Fibroblast of skin of left biceps (primary cell): Measurements from ENCODE around the gene SGF29.
"Not testable (repeated sequence)": the region's sequence is repeated elsewhere in the genome, so short reads cannot be mapped to it uniquely, and the experiment has no call there.

Experiments
- DNase-seq, 2 experiments: peaks; one replicate each; pipeline ENCODE4 v3.0.0-alpha.2; 2013; ENCODE audit warnings: low read depth in 2 of 2

SGF29 gene

DNA sequence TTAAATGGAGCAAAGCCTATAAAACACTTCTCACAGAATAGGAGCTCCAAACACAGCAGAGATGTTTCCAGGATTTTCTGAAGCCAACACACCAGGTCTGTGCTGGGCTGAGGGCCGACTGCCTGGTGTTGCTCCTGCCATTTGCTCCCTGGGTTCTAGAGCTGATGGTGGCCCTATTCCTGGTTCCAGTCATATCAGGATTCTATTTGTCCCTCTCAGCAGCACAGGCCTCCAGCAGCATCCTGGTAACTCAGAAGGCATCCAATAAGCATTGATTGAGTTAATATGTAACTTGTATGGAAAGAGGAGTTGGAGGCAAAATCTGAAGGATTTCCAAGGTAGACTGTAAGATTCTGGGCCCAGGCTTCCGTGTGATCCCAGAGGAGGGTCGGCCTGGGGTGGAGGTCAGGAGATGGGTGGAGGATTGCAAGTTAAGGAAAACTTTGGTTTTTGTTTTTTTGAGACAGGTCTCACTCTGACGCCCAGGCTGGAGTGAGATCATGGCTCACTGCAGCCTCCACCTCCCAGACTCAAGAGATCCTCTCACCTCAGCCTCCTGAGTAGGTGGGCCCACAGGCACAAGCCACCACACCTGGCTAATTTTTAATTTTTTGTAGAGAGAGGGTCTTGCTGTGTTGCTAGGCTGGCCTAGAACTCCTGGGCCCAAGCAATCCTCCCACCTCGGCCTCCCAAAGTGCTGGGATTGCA lies 20.6 kb upstream of the SGF29 start:
- no peak for DNase-seq

DNA sequence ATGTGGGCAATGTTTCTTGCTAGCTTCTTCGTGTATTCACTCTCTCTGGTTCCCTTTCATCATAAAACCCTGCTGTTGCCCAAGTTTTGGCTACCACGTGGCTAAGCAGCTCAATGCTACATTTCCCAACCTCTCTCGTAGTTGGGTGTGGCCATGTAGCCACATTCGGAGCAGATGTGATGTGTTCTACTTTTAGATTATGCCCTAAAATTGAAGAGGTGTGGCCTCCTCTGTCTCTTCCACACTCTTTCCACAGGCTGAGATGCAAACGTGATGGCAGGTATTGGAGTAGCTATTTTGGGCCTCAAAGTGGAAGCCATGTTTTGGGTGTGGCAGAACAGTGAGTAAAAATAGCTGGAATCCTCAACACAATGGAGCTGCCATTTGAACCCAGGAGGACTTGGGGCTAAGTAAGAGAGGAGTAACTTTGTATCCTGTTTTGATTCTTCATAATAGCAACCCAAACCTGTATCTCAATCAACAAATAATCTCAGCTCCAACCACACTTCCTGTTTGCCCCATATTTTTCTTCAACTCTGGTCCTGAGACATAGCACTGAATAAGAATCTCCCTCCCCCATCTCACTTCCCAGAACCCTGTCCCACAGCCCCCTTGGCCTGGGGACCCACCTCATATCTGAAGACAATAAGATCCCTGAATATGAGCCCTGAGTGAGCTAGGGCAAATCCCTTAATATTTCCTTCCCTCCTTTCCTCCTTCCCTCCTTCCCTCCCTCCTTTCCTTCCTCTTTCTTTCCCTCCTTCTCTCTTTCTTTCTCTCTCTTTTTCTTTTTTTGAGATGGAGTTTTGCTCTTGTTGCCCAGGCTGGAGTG lies 19.0 kb upstream of the SGF29 start:
- peak in 1 of 2 experiments; percentile 9 for DNase-seq

DNA sequence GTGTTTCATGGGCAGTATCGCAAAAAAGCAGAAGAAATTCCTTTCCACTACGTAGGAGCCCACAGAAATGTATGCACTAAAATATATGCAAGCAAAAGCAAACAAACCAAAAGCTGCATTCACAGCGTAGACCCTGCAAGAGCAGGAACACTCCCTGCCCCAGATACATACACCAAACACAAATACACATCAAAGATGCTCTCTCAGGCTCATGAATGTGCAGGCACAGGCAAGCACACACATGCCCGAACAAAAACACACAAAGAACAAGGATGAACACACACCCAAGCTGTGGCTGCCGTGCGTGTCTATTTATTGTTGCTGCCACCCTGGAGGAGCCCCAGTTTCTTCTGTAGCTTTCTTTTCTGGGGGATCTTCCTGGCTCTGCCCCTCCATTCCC lies 16.6 kb upstream of the SGF29 start:
- DNase-seq = no peak

DNA sequence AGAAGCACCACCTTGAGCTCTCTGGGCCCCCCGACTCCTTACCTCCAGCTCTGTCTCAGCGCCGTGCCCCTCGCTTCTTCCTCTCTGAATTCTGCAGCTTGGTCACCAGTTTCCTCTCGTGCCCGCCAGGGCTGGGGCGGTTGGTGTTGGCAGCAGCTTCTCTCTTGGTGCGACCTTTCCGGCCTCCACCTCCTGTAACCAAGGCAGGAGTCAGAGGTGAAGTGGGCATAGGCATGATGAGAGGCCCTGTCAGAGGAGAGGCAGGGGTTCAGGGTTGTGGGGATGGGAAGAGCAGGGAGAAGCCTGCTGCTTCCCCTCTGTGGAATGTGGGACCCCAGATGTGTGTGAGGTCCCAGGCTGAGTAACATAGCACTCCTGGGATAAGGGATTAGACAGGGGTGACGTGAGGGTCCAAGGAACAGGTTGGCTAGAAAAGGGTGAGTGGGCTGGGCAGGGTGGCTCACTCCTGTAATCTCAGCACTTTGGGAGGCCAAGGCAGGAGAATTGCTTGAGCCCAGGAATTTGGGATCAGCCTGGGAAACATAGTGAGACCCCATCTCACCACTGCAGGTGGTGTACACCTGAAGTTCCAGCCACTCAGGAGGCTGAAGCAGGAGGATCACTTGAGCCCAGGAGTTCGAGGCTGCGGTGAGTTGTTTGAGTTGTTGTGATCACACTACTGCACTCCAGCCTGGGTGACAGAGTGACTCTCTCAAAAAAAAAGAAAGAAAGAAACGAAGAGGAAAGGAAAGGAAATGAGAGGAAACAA lies 15.6 kb upstream of the SGF29 start:
- DNase-seq = no peak

DNA sequence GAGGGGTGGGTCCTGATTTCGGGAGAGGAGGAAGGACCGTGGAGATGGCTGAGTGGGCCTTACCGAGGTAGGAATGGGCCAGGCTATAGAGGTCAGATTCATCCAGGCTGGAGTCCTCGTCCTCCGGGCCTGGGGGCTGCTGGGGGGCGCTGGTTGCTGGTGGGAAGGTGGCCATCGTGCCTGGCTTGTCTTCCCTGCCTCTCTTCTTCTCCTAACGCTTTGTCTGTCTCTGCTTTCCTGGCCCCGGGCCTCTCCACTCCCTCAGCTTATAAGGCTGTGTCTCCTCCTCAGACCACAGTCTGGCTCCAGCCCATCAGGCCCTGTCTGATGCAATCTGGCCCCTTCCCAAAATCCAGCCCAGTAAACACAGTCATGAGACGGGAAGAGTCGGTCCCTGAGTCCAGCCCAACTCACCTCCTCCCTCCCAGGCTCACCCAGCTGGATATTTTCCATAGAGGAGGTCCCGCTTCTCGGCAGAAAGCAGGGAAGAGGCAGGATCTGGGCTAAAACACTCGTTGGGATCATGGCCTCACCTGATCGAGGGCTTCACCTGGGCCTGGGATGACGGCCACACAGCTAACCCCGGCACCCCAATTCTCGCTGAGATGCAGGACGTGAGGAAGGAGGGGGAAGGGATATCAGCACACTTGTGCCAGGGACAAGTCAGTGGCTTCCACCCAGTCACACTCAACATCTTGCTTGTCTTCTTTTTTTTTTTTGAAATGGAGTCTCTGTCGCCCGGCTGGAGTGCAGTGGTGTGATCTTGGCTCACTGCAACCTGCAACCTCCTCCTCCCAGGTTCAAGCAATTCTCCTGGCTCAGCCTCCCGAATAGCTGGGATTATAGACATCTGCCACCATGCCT lies 14.8 kb upstream of the SGF29 start, which contains the start of gene NUPR1:
Gene NUPR1 (minus strand): TSS at position 242 of the 864 bp plus-strand sequence. CDS start 67 bp downstream, at position 175.
- peak; percentile 96 for DNase-seq

DNA sequence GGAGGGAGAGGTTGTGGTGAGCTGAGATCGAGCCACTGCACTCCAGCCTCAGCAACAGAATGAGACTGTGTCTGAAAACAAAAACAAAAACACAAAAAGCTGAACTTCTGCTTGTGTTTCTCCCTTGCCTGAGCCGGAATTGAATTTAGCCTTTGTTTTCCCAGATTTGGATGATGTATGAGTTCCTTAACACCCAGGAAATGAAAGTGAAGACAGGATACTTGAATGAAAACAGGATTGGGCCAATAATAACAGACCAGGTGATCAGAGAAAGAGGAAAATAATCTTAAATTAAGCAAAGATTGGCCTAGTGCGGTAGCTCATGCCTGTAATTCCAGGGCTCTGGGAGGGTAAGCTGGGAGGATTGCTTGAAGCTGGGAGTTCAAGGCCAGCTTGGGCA lies 13.4 kb upstream of the SGF29 start:
- DNase-seq = no peak

DNA sequence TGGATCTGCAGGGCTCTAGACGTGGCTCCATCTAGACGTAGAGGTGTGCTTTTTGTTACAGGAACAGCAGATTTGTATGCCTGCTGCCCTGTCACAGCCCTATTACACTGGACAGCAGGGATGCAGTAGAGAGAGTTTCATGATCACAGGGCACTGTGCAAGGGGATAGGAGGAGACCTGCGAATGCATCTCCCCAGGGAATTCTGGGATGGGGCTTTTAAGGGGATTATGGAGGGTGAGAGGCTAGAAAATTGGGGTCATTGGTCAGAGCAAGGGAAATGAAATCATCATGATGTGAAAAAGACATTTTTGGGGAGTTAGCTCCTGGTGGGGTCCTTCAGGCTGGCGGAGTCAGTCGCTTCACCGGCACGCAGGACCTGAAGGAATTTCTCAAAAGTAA lies 11.1 kb upstream of the SGF29 start:
- no peak for DNase-seq

DNA sequence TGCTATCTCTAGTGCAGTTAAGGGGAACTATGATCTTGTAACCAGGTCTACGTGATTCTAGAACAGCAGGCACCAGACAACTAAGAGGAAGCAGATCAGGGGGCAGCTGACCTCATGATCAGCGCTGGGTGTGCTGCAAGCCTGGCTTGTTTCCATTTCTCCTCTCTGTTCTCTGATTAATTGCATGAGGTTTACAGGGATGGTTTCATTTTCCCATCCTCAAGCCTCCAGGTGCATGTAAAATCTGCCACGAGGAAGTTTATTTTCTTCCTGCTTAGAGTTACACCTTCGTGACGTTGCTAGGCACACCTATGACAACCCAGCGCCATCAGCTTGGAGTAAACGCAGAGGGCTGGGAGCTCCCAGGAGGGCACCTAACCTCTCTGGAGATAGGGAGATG lies 10.6 kb upstream of the SGF29 start:
- DNase-seq = no peak

DNA sequence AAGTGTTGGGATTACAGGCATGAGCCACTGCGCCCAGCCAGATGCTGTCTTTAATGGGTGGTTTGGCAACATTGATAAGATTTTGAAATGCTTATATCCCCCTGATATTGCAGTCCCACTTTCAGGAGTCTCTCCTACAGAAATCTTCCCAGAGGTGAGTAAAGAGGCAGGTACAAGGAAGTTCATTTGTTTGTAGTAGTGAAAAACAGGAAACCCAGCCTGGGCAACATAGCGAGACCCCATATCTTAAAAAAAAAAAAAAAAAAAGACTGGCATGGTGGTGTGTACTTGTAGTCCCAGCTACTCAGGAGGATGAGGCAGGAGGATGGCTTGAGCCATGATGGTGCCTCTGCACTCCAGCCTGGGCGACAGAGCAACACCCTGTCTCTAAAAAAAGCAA lies 8.7 kb upstream of the SGF29 start:
- DNase-seq = no peak

DNA sequence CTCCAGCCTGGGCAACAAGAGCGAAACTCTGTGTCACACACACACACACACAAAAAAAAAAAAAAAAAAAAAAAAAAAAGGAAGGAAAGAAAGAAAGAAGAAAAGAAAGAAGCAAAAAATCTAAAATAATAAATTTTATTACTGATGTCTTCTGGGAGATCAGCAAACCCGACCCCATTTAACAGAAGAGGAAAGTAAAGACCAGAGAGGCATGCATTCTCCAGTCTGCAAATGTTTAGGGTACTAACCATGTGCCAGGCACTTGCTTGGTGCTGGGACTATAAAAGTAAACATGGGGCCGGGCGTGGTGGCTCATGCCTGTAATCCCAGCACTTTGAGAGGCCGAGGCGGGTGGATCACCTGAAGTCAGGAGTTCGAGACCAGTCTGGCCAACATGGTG lies 7.8 kb upstream of the SGF29 start:
- DNase-seq = not testable (repeated sequence)

DNA sequence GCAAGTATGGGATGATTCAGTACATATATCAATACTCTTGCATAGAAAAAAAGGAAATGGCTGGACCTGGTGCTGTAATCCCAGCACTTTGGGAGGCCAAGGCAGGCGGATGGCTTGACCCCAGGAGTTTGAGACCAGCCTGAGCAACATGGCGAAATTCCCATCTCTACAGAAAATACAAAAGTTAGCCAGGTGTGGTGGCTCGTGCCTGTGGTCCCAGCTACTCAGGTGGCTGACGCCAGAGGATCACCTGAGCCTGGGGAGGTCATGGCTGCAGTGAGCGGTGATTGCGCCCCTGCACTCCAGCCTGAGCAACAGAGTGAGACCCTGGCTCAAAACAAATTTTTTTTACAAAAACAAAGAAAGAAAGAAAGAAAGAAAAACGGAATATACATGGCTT lies 7.1 kb upstream of the SGF29 start:
- DNase-seq = no peak

DNA sequence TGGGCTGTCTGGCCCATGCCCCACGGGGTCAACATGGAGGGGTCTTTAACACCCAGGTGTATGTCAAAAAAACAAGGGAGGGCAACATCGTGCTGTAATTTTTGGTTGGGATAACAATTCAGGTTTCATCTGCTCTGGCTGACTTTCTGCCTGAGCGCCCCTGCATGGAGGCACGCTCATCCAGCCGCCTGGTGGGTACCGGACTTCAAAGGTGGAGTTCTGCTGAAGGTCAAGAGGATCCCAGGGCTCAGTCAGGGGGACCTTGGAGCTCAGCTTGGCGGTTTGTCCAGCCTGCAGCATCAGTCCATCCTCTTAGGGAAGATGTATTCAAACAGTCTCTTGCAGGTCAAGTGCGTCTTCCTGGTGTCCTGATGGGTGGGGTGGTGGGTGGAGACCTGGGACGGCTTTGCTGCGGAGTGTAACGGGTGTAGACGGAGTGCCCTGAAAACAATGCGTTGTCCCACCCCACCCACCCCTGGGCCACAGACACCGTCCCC lies 5.4 kb upstream of the SGF29 start:
- no peak for DNase-seq

DNA sequence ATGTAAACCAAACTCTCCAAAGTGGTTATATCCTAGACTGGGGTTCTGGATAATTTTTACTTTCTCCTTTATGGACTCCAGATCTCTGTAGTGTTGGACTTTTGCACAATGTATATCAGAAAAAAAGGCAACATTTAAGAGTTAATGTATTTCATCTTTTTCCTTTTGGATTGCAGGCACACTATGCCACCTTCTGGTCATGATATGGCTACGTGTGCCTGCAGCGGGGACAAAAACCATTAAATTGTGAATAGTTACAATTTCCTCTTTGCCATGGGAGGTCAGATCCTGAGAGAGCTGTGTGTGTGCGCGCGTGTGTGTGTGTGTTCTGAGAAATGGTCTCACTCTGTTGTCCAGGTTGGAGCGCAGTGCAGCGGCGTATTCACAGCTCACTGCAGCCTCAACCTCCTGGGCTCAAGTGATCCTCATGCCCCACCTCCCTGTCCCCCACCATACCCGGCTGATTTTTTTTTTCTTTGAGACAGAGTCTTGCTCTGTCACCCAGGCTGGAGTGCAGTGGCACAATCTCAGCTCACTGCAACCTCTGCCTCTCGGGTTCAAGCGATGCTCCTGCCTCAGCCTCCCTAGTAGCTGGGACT lies 4.3 kb upstream of the SGF29 start:
- DNase-seq = no peak

DNA sequence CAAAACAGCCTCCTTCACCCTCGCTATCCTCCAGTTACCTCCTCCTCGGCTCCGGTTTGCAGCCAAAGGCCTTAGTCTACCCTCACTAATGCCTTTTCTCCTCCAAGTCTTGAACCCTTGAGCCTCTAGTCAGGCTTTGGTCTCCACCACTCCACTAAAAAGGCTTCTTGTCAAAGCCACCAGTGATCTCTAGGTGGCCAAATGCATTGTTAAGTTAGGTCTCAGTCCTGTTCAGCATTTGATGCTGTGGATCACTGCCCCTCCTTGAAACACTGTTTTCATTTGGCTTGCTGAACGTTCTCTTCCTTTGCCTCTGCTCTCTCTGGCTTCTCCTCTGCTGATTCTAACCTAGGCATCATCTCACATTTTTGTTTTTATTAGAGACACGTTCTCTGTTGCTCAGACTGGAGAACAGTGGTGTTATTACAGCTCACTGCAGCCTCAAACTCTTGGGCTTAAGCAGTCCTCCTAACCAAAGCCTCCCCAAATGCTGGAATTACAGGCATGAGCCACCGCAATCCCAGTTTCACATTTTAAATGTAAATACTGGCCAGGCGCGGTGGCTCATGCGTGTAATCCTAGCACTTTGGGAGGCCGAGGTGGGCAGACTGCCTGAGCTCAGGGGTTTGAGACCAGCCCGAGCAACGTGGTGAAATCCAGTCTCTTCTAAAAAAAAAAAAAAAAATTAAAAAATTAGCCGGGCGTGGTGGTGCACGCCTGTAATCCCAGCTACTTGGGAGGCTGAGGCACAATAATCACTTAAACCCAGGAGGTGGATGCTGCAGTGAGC lies 1.1 kb downstream of the SGF29 start:
- DNase-seq = no peak

DNA sequence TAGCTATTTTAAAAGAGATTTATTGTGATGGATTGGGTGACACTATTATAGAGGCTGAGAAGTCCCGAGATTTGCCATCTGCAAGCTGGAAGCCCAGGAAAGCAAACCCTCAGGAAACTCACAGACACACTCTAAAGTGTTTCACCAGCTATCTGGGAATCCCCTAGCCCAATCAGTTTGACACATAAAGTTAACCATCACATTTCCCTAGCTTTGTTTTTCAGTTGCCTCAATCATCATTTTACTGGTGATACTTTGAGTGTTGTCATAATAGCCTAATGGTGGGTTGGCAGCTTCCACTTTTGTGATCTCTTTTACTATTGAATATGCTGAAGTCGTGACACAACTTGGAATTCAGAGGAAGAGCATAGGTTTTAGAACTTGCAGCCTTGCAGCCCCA lies 1.8 kb downstream of the SGF29 start:
- DNase-seq = no peak

DNA sequence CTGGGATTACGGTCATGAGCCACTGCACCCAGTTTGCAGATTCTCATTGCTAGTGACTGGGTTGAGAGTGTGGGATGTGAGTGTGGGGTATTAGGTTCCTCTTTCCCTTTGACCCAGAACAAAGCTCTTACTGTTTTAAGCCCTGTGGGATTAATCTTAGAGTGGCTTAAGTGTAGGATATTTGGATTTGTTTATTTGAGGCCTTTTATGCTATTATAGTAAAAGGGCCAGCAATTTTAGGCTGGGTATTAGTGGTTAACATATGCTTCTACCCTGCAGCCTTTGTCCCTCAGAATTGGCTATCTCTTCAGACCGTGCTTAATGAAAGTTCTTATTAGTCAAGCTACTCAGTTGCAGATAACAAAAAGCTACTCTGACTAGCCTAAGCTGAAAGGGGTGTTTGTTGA lies 3.2 kb downstream of the SGF29 start:
- no peak for DNase-seq

DNA sequence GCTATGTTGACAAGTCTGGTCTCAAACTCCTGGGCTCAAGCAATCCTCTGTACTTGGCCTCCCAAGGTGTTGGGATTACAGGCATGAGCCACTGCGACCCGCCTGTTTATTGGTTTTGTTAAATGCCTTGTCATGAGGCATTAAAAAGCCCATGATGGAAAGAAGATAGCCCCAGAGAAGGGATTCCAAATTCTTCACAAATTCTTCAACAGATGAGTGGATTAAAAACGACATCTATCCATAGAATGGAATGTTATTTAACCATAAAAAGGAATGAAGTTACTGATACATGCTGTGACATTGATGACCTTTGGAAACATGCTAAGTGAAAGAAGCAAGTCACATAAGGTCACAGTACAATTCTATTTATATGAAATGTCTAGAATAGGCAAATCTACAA lies 4.7 kb downstream of the SGF29 start:
- DNase-seq = no peak

DNA sequence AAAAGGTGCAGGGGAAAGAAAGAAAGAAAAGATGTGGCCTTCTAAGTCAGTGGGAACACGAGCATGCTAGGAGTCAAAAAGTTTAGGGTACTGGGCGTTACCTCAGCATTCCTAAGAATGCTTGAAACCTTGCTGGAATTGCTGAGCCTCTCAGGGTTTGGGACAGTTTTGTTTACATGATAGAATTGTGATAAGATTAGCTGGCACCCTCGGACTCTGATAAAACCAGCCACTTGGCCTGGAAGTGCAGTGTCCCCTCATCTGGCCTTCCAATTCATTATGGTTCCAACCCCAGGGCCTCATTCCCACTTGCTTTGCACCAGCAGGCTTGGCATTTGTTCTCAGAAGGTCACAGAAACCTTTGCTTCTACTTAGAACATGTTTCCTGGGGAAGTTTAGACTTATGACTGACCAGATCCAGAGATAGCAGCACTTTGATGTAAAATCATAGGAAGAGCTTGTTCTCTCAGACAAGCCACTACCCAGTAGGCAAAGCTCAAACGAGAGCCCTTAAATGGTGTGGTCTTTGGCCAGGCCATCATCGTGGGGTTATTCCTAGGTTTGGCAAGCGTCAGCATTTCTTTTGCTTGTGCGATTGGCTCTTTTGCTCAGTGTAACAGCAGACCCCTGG lies 8.0 kb downstream of the SGF29 start:
- DNase-seq = no peak

DNA sequence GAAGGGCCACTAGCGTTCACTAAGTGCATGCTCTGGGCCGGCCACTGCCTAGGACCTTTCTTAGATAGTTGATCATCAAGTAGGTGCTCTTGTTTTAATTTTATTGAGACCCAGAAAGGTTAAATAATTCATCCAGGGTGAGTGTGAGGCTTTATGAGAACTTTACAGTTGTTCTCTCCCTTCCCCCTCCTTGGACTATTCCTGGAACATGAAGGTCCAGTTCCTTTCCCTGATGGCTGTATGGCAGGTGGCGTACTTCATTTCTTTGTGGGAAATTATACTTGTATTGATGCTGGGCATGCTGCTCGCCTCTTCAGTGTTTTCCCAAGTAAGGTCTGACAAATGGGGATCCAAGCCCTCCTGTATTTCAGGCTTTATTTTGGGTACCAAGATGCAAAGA lies 8.5 kb downstream of the SGF29 start:
- DNase-seq = no peak

DNA sequence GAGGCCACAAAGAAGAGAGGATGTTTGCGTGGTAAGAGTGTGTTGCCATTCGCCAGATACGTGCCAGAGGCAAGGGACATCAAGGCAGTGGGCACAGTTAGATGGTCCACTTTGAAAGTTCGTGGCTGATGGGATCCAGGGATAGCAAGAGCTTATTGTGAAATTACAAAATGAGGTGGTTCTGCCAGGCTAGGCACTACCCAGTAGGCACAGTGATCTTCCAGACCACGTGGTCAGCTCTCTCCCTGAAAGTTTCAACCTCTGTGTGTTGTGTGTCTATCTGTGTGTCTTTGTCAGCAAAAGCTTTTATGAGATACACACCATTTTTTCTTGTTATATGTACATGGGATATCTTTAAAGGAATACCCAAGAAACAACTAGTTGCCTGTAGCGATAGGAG lies 9.5 kb downstream of the SGF29 start:
- no peak for DNase-seq
